SU-DHL-6 (cell line): Measurements from ENCODE around the gene TCF4.

Experiments
- H2AFZ ChIP-seq: fragments of 200-600 bp; sonication (generic); 2 replicates; pipeline ENCODE4 v1.6.1; 2014; ENCODE audit warnings: low read depth, mild to moderate bottlenecking, moderate library complexity, mixed read lengths, antibody characterized with exemption, low read length; ENCODE audit not compliant: severe bottlenecking
- H3F3A ChIP-seq: fragments of 200-600 bp; shearing (Covaris generic); 2 replicates; pipeline ENCODE4 v1.6.0; 2016; ENCODE audit warnings: antibody characterized with exemption, mild to moderate bottlenecking; ENCODE audit not compliant: insufficient read depth
- H3K27ac ChIP-seq: fragments of 200-600 bp; sonication (generic); 2 replicates; pipeline ENCODE4 v1.5.1; 2016; ENCODE audit warnings: low read depth, mild to moderate bottlenecking, low read length, moderate library complexity, mixed read lengths
- H3K27me3 ChIP-seq: fragments of 200-600 bp; sonication (generic), shearing (Covaris generic); 2 replicates; pipeline ENCODE4 v1.6.0; 2014; ENCODE audit warnings: mild to moderate bottlenecking, low read length
- H3K36me3 ChIP-seq: fragments of 200-600 bp; sonication (generic); 2 replicates; pipeline ENCODE4 v1.6.1; 2014; ENCODE audit warnings: mild to moderate bottlenecking, low read length, mixed read lengths
- H3K4me2 ChIP-seq: fragments of 300-600, 200-600 bp; shearing (Covaris generic), sonication (generic); 2 replicates; pipeline ENCODE4 v1.6.0; 2014; ENCODE audit warnings: low read length, low read depth, mild to moderate bottlenecking; ENCODE audit not compliant: poor library complexity, severe bottlenecking
- H3K4me3 ChIP-seq: fragments of 200-600 bp; sonication (generic); 2 replicates; pipeline ENCODE4 v1.5.1; 2014; ENCODE audit warnings: antibody characterized with exemption, low read length, mild to moderate bottlenecking, mixed read lengths; ENCODE audit not compliant: insufficient read depth, poor library complexity, severe bottlenecking
- H3K79me2 ChIP-seq: fragments of 200-600 bp; sonication (generic); 2 replicates; pipeline ENCODE4 v1.6.1; 2014; ENCODE audit warnings: mild to moderate bottlenecking, low read length, moderate library complexity; ENCODE audit not compliant: insufficient read depth
- H3K9ac ChIP-seq: fragments of 200-600 bp; sonication (generic); 2 replicates; pipeline ENCODE4 v1.7.0; 2014; ENCODE audit warnings: mild to moderate bottlenecking, low read length
- H3K9me2 ChIP-seq: fragments of 200-600 bp; sonication (generic); replicated peaks from 2 replicates; pipeline ENCODE4 v1.6.1; 2014; ENCODE audit warnings: low read length; ENCODE audit not compliant: insufficient read depth
- H3K9me3 ChIP-seq: fragments of 200-600 bp; sonication (generic); 2 replicates; pipeline ENCODE4 v1.6.1; 2014; ENCODE audit warnings: low read length, mixed read lengths; ENCODE audit not compliant: insufficient read depth
- H4K20me1 ChIP-seq: fragments of 200-600 bp; sonication (generic); 2 replicates; pipeline ENCODE4 v1.6.1; 2014; ENCODE audit warnings: low read depth, mild to moderate bottlenecking, antibody characterized with exemption, low read length, moderate library complexity, mixed read lengths
- CTCF ChIP-seq: fragments of 200-600 bp; sonication (generic); IDR thresholded peaks from one replicate; pipeline ENCODE4 v1.5.1; 2017; ENCODE audit warnings: antibody characterized with exemption, mild to moderate bottlenecking, low read length, moderate library complexity; ENCODE audit not compliant: insufficient read depth, poor library complexity, severe bottlenecking
- EZH2phosphoT487 ChIP-seq: fragments of 200-600 bp; sonication (generic), shearing (Covaris generic); conservative IDR thresholded peaks from 2 replicates; pipeline ENCODE4 v1.6.1; 2018; ENCODE audit warnings: mild to moderate bottlenecking, antibody characterized with exemption, low read length, moderate library complexity, mixed read lengths

Gene TCF4

GRCh38 chr18:55577812-55578539, 10.0 kb downstream of the TCF4 start:
- H3K27ac ChIP-seq, result no peak overlapping the region
- H2AFZ ChIP-seq, result no peak overlapping the region
- H3K4me3 ChIP-seq, result no peak overlapping the region
- TF ChIP-seq CTCF (no peak), EZH2phosphoT487 (no peak)
- H3K79me2 ChIP-seq, result no peaks in the 10 kb centered on the region
- H3K9me2 ChIP-seq, result no peaks in the 10 kb centered on the region
- no peak overlapping the region for H3K4me2 ChIP-seq
- 0 out of 2 replicates have a peak, but pooled peaks cover 3% of the 10 kb centered on the region for H3K27me3 ChIP-seq
- no peaks in the 10 kb centered on the region for H3K9me3 ChIP-seq
- H3K36me3 ChIP-seq, result no peaks in the 10 kb centered on the region
- no peaks in the 10 kb centered on the region for H3F3A ChIP-seq
- no peak overlapping the region for H3K9ac ChIP-seq
- 0 out of 2 replicates have a peak, but pooled peaks cover 4% of the 10 kb centered on the region for H4K20me1 ChIP-seq

- H3K9ac ChIP-seq, result no peak overlapping the region
- H3K9me3 ChIP-seq, result no peaks in the 10 kb centered on the region
- H3K4me3 ChIP-seq, result no peak overlapping the region
- H3K27ac ChIP-seq, result no peak overlapping the region
- no peaks in the 10 kb centered on the region for H3K36me3 ChIP-seq
- TF ChIP-seq EZH2phosphoT487 (no peak), CTCF (no peak)
- H3K27me3 ChIP-seq, result 0 out of 2 replicates have a peak, but pooled peaks cover 3% of the 10 kb centered on the region
- no peaks in the 10 kb centered on the region for H3K79me2 ChIP-seq
- 0 out of 2 replicates have a peak, but pooled peaks cover 4% of the 10 kb centered on the region for H4K20me1 ChIP-seq
- no peaks in the 10 kb centered on the region for H3K9me2 ChIP-seq
- no peak overlapping the region for H2AFZ ChIP-seq
- no peaks in the 10 kb centered on the region for H3F3A ChIP-seq
- no peak overlapping the region for H3K4me2 ChIP-seq
Observed at GRCh38 chr18:55576001-55576400, 12.0 kb downstream of the TCF4 start.

DNA sequence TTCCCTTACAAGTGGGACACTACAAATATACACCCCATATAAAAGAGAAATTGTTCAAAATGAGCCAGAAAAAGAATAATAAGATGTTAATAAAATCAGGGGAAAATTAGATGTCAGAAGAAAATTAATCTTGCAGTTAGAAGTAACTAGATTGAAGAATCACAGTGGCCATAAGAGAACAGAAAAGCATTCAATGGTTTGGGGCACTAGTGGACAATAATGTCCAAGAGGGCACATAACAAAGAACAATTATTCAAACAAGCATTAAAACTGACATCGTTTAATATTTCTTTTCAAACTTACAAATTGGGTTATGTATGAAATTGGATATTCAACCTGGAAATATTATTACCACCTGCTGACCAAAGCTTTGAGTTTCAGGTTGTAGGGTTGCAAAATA, 12.9 kb downstream of the TCF4 start:
- no peaks in the 10 kb centered on the region for H3K9me2 ChIP-seq
- H4K20me1 ChIP-seq, result 0 out of 2 replicates have a peak, but pooled peaks cover 4% of the 10 kb centered on the region
- H3K27me3 ChIP-seq, result 0 out of 2 replicates have a peak, but pooled peaks cover 3% of the 10 kb centered on the region
- no peaks in the 10 kb centered on the region for H3K9me3 ChIP-seq
- H2AFZ ChIP-seq, result no peak overlapping the region
- no peak overlapping the region for H3K4me2 ChIP-seq
- H3F3A ChIP-seq, result no peaks in the 10 kb centered on the region
- no peak overlapping the region for H3K4me3 ChIP-seq
- no peak overlapping the region for H3K27ac ChIP-seq
- H3K79me2 ChIP-seq, result no peaks in the 10 kb centered on the region
- no peak overlapping the region for H3K9ac ChIP-seq
- TF ChIP-seq EZH2phosphoT487, result no peak
- H3K36me3 ChIP-seq, result no peaks in the 10 kb centered on the region

DNA sequence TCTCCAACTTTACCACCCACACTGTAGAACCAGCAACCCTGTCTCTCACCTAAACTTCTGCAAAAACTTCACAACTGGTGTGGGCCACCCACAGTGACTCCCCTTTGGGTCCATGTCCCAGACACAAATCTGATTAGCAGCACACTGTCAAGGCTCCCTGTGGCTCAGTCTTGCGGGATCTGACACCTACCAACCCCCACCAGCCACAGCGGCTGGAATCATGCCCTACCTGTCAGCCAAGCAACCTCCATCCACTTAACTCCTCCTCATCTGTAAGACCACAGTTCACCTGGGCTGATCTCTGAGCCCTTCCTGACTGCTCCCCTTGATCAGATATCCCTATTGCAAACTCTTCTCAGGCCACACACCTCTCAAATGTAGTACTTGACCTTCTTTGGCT, 14.6 kb downstream of the TCF4 start:
- H3K36me3 ChIP-seq, result no peaks in the 10 kb centered on the region
- H3K4me2 ChIP-seq, result no peak overlapping the region
- H3K79me2 ChIP-seq, result no peaks in the 10 kb centered on the region
- no peak overlapping the region for H3K9ac ChIP-seq
- no peaks in the 10 kb centered on the region for H3F3A ChIP-seq
- H3K9me3 ChIP-seq, result no peaks in the 10 kb centered on the region
- H3K9me2 ChIP-seq, result no peaks in the 10 kb centered on the region
- no peak overlapping the region for H3K4me3 ChIP-seq
- no peak for TF ChIP-seq EZH2phosphoT487
- no peak for TF ChIP-seq CTCF
- H4K20me1 ChIP-seq, result no peaks in the 10 kb centered on the region
- no peak overlapping the region for H2AFZ ChIP-seq
- H3K27me3 ChIP-seq, result no peaks in the 10 kb centered on the region
- no peak overlapping the region for H3K27ac ChIP-seq
